Caco-2 (cell line): ENCODE data around the gene VIPR2. TPM values are rescaled to one million over a fixed set of nuclear protein-coding genes. Genes with fewer than 3 reads are reported as not detected.

Experiments
- BruUV-seq: library from RNA; stranded (reverse); fragments of 400-500 nt; replicated peaks from 2 replicates; lab custom pipeline; 2021; lab: Mats Ljungman, UMichigan
- CTCF ChIA-PET: fragments of 300-600 bp; sonication (Branson Sonifier 250); formaldehyde crosslinking; loops from one replicate; lab custom pipeline; 2022; ENCODE audit warnings: antibody characterized with exemption; lab: Charles Lee
- POLR2A ChIA-PET: fragments of 300-600 bp; sonication (Branson Sonifier 250); formaldehyde crosslinking; loops from one replicate; lab custom pipeline; 2022; ENCODE audit warnings: antibody characterized with exemption; lab: Charles Lee
- DNase-seq, 2 experiments: peaks; one replicate each; pipeline versions ENCODE4 v3.0.0 to v3.0.0-alpha.2; 2020 to 2022
- H3K27me3 ChIP-seq: replicated peaks from 2 replicates; pipeline ENCODE4 v1.6.0; 2011; ENCODE audit warnings: low read length; ENCODE audit not compliant: control insufficient read depth, insufficient read depth
- H3K36me3 ChIP-seq: 2 replicates; pipeline ENCODE4 v1.5.1; 2011; ENCODE audit warnings: low read length; ENCODE audit not compliant: control insufficient read depth, insufficient read depth
- H3K4me1 ChIP-seq: fragments of 250-450 bp; sonication (Bioruptor Pico); 2 replicates; pipeline ENCODE4 v1.5.1; 2020; ENCODE audit warnings: mild to moderate bottlenecking
- H3K4me3 ChIP-seq: 2 replicates; pipeline ENCODE4 v1.5.1; 2011; ENCODE audit warnings: low read depth, mild to moderate bottlenecking, control low read depth, low read length
- H3K9me3 ChIP-seq: fragments of 250-450 bp; sonication (Bioruptor Pico); 2 replicates; pipeline ENCODE4 v1.5.1; 2020; ENCODE audit warnings: mild to moderate bottlenecking, moderate library complexity
- H3K27ac Mint-ChIP-seq: one replicate; pipeline ENCODE4 v1.8.0; 2022; ENCODE audit warnings: mixed read lengths; ENCODE audit not compliant: unreplicated experiment
- H3K27me3 Mint-ChIP-seq: one replicate; pipeline ENCODE4 v1.8.0; 2022; ENCODE audit warnings: mixed read lengths; ENCODE audit not compliant: insufficient read depth, unreplicated experiment
- H3K36me3 Mint-ChIP-seq: one replicate; pipeline ENCODE4 v1.8.0; 2022; ENCODE audit warnings: mild to moderate bottlenecking, mixed read lengths; ENCODE audit not compliant: insufficient read depth, unreplicated experiment
- H3K4me1 Mint-ChIP-seq: one replicate; pipeline ENCODE4 v1.8.0; 2022; ENCODE audit warnings: low read depth, mixed read lengths; ENCODE audit not compliant: unreplicated experiment
- H3K4me3 Mint-ChIP-seq: one replicate; pipeline ENCODE4 v1.8.0; 2022; ENCODE audit warnings: mild to moderate bottlenecking, moderate library complexity, mixed read lengths; ENCODE audit not compliant: unreplicated experiment
- H3K9me3 Mint-ChIP-seq: one replicate; pipeline ENCODE4 v1.8.0; 2022; ENCODE audit warnings: mixed read lengths; ENCODE audit not compliant: unreplicated experiment
- intact Hi-C: fragments of 100-400 bp; cut with micrococcal nuclease; formaldehyde crosslinking; loops from one replicate; pipeline ENCODE4 v1.10.0; 2022; ENCODE audit not compliant: unreplicated experiment
- total RNA-seq: library from RNA; stranded (reverse); gene quantifications from 2 replicates; pipeline ENCODE4 v1.2.3, GENCODE V29; 2022
- TF ChIP-seq, protein P1 (sequence below), 2 experiments: fragments of 200-600 bp in 1 of 2; IDR thresholded peaks; 1 replicate in 1 of 2; 2 replicates in 1 of 2; pipeline versions ENCODE4 v1.5.1 to v1.8.0; 2011 to 2022; ENCODE audit warnings: antibody characterized with exemption in 1 of 2, control low read depth in 1 of 2, inconsistent platforms in 1 of 2, low read depth in 1 of 2, low read length in 1 of 2, mild to moderate bottlenecking in 1 of 2, moderate library complexity in 1 of 2; ENCODE audit not compliant: insufficient read depth in 1 of 2, severe bottlenecking in 1 of 2, unreplicated experiment in 1 of 2

VIPR2 gene
- total RNA-seq, 1 experiment from 2014 or later = not detected

DNA sequence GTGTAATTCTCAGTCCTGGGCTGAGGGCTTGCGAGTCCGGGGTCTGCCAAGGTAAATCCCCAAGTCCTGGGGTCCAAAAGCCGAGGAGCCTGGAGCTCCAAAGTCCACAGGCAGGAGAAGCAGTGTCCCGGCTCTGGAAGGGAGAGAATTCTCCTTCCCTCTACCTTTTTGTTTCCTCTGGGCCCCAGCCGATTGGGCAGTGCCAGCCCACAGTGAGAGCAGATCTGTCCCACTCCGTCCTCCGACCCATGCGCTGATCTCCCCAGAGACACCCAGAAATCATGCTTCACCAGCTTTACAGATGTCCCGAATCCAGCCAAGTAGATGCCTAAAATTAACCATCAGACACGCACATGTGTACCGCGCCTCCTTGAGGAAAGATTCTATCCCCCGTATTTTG is 8.1 kb upstream of the VIPR2 start:
- POLR2A ChIA-PET = no interaction called here
- H3K4me3 Mint-ChIP-seq = no peak overlapping the region
- H3K27me3 ChIP-seq = no peaks in the 10 kb centered on the region
- H3K4me1 Mint-ChIP-seq = no peaks in the 10 kb centered on the region
- H3K4me3 ChIP-seq = no peak overlapping the region
- DNase-seq = no peak
- intact Hi-C loops = no loop called here
- no peaks in the 10 kb centered on the region for H3K36me3 ChIP-seq
- no TSS peak for BruUV-seq
- CTCF ChIA-PET = no interaction called here
- H3K27me3 Mint-ChIP-seq = peaks cover 3% of the 10 kb centered on the region
- H3K27ac Mint-ChIP-seq = no peak overlapping the region
- TF ChIP-seq, protein P1, sequence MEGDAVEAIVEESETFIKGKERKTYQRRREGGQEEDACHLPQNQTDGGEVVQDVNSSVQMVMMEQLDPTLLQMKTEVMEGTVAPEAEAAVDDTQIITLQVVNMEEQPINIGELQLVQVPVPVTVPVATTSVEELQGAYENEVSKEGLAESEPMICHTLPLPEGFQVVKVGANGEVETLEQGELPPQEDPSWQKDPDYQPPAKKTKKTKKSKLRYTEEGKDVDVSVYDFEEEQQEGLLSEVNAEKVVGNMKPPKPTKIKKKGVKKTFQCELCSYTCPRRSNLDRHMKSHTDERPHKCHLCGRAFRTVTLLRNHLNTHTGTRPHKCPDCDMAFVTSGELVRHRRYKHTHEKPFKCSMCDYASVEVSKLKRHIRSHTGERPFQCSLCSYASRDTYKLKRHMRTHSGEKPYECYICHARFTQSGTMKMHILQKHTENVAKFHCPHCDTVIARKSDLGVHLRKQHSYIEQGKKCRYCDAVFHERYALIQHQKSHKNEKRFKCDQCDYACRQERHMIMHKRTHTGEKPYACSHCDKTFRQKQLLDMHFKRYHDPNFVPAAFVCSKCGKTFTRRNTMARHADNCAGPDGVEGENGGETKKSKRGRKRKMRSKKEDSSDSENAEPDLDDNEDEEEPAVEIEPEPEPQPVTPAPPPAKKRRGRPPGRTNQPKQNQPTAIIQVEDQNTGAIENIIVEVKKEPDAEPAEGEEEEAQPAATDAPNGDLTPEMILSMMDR (IDR thresholded peaks at IDR 0.05; ENCODE audit: insufficient read depth in 1 of 2, low read depth in 1 of 2, low read length in 1 of 2, severe bottlenecking in 1 of 2, unreplicated experiment in 1 of 2) = no peak
- H3K9me3 Mint-ChIP-seq = no peaks in the 10 kb centered on the region
- no peaks in the 10 kb centered on the region for H3K36me3 Mint-ChIP-seq
- H3K4me1 ChIP-seq = no peaks in the 10 kb centered on the region
- no peaks in the 10 kb centered on the region for H3K9me3 ChIP-seq

DNA sequence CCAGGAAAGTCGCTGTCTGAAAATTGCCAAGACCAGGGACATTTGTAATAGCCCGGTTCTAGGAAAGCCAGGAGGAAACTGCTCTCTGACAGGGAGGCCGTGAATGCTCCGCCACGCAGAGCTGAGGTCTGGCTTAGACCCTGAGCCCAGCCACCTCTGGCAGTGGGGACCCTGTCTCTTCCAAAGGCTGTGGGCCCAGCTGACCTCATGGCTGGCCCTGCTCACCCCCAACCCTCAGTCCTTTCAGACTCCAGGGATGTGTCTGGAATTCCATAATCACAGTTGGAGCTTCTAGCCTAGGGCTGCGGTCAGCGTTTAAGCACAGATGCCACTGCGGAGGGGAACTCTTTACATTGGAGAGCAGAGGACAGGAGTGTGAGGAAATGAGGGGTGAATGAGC is 6.6 kb upstream of the VIPR2 start:
- no peaks in the 10 kb centered on the region for H3K4me1 ChIP-seq
- H3K4me3 ChIP-seq = no peak overlapping the region
- ChIA-PET POLR2A (no interaction called here), CTCF (no interaction called here)
- Mint-ChIP-seq H3K36me3 (no peaks in the 10 kb centered on the region), H3K27ac (no peak overlapping the region), H3K9me3 (no peaks in the 10 kb centered on the region), H3K27me3 (peaks cover 3% of the 10 kb centered on the region), H3K4me3 (no peak overlapping the region), H3K4me1 (no peaks in the 10 kb centered on the region)
- no peak for DNase-seq
- H3K9me3 ChIP-seq = peaks cover 1% of the 10 kb centered on the region
- no peaks in the 10 kb centered on the region for H3K27me3 ChIP-seq
- no peaks in the 10 kb centered on the region for H3K36me3 ChIP-seq
- intact Hi-C loops = no loop called here
- BruUV-seq = no TSS peak
- TF ChIP-seq, protein P1 (IDR thresholded peaks at IDR 0.05; ENCODE audit: insufficient read depth in 1 of 2, low read depth in 1 of 2, low read length in 1 of 2, severe bottlenecking in 1 of 2, unreplicated experiment in 1 of 2) = no peak

DNA sequence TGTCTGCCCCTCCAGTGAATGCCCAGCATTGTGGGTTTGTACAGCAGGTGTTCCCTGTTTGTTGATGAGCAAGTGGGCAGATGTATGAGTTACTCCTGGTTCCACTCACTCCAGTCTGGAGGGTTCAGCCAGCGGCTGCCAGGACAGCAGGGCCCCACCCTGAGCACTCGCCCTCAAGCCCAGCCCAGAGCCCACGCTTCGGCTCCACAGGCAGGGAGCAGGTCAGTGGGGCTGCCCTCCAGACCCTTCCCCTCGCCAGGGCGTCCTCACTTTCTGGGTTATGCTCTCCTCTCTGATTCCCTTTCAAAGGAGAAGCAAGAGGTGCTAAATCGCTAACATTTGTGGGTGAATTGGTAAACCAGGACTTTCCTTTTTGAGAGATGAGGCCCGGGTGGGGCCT is 4.8 kb upstream of the VIPR2 start:
- Histone ChIP-seq H3K4me3 (no peak overlapping the region), H3K36me3 (no peaks in the 10 kb centered on the region), H3K4me1 (no peaks in the 10 kb centered on the region), H3K9me3 (peaks cover 4% of the 10 kb centered on the region), H3K27me3 (no peaks in the 10 kb centered on the region)
- Mint-ChIP-seq H3K4me3 (no peak overlapping the region), H3K27ac (no peak overlapping the region), H3K27me3 (peaks cover 3% of the 10 kb centered on the region), H3K36me3 (no peaks in the 10 kb centered on the region), H3K4me1 (no peaks in the 10 kb centered on the region), H3K9me3 (no peaks in the 10 kb centered on the region)
- POLR2A ChIA-PET = no interaction called here
- CTCF ChIA-PET = interaction anchor here (0.7 kb wide), 1 partner anchor 13 kb away, joined by 3 read pairs; no protein-coding TSS in a partner anchor
- intact Hi-C loops = no loop called here
- BruUV-seq = no TSS peak
- DNase-seq = no peak
- TF ChIP-seq, protein P1 (IDR thresholded peaks at IDR 0.05; ENCODE audit: insufficient read depth in 1 of 2, low read depth in 1 of 2, low read length in 1 of 2, severe bottlenecking in 1 of 2, unreplicated experiment in 1 of 2) = no peak
